Spinal cord (tissue), 10 donors: Measurements from ENCODE around the gene PARD3. TPM values are rescaled to one million over a fixed set of nuclear protein-coding genes. Genes with fewer than 3 reads are reported as not detected.

Experiments
- DNase-seq, 6 donors: peaks; one replicate each; pipeline versions ENCODE4 v3.0.0 to v3.0.0-alpha.2; 2013 to 2015; ENCODE audit warnings: low spot score in 6 of 6, low read depth in 4 of 6
- H3K27ac ChIP-seq: one replicate; pipeline ENCODE4 v1.5.1; 2013; ENCODE audit warnings: low read depth, low read length, control low read depth
- H3K27me3 ChIP-seq: one replicate; pipeline ENCODE4 v1.6.1; 2013; ENCODE audit warnings: low read length; ENCODE audit not compliant: control insufficient read depth, insufficient read depth
- H3K36me3 ChIP-seq: one replicate; pipeline ENCODE4 v1.6.1; 2013; ENCODE audit warnings: low read length; ENCODE audit not compliant: control insufficient read depth, insufficient read depth
- H3K4me1 ChIP-seq: one replicate; pipeline ENCODE4 v1.6.1; 2013; ENCODE audit warnings: low read length; ENCODE audit not compliant: control insufficient read depth, insufficient read depth
- H3K4me3 ChIP-seq: one replicate; pipeline ENCODE4 v1.5.1; 2013; ENCODE audit warnings: low read depth, low read length, control low read depth
- H3K9me3 ChIP-seq: one replicate; pipeline ENCODE4 v1.6.1; 2013; ENCODE audit warnings: low read length; ENCODE audit not compliant: control insufficient read depth, insufficient read depth
- WGBS: methylation state at CpG from one replicate; pipeline ENCODE4 v1.1.5; 2013; ENCODE audit warnings: missing lambda C conversion rate; ENCODE audit not compliant: insufficient coverage; 5-methylcytosine and 5-hydroxymethylcytosine counted together
- polyA plus RNA-seq, 2 donors: library from polyadenylated mRNA; unstranded; fragments of 120-200 nt; gene quantifications; one replicate each; pipeline ENCODE4 v1.2.1, GENCODE V29; 2013; ENCODE audit not compliant: insufficient read length in 2 of 2
- total RNA-seq, 2 donors: library from RNA; depleted of rRNA in 1 of 2; stranded (reverse); fragments of 120-200 nt in 1 of 2; fragments of >200 nt in 1 of 2; gene quantifications; one replicate each; pipeline versions ENCODE4 v1.2.3 to v1.2.4, GENCODE V29; 2013 to 2014
- donor health status: healthy.

The PARD3 gene
- total and polyA plus RNA-seq, 4 donors: 29.5 to 94.3 (median 47.1) TPM

DNA sequence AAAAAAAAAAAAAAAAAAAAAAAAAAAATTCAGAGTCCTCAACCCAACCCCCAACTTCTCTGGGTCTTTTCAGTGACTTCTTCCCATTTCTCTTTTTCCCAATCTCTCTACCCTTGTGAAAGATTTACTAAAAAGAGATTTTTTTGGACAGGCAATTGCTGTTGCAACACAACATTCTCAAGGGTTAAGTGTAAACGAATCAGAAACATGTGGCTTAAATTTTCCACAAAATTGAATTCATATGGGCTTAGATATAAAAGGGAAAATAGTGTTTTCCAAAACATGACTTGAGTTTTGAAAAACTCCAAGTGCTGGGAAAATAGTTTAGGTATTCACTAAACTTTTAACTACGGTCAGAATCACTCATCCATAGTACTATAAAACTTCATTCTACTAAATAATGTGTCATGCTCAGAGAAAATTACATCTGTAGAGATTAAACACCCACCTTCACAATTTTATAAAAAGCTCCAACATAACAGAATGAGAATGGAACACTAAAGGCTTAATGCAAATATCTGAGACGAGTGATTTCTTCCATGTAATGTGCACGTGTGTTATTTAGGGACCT lies 643.1 kb downstream of the PARD3 start:
- DNase-seq: no peak
- Histone ChIP-seq H3K27me3 (no peaks in the 10 kb centered on the region), H3K9me3 (no peaks in the 10 kb centered on the region), H3K4me3 (no peak overlapping the region), H3K27ac (no peak overlapping the region), H3K36me3 (no peaks in the 10 kb centered on the region), H3K4me1 (no peaks in the 10 kb centered on the region)
- WGBS: 100% methylated on average over 1 of the region's 4 CpGs

DNA sequence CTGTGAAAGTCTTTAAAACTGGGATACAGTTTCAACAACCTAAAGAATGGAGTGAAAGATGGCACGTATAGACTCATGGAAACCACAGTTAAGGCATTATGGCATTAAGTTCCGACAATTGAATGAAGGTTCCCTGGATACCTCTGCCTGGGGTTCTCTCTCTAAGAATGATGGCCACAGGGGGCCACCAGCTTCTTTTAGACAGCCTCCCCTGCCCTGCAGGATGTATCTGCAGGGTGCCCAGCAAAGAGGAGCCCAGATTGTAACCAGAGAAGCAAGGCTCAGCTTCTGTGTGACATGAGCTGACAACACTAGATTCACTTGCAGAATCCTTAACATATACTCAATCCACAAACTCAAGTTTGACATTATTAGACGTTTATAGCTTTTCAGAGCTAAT lies 645.4 kb downstream of the PARD3 start:
- H3K27ac ChIP-seq: no peak overlapping the region
- 90% methylated on average over 2 of the region's 3 CpGs for WGBS
- DNase-seq: no peak
- no peak overlapping the region for H3K4me3 ChIP-seq
- H3K27me3 ChIP-seq: no peaks in the 10 kb centered on the region
- H3K36me3 ChIP-seq: no peaks in the 10 kb centered on the region
- no peaks in the 10 kb centered on the region for H3K4me1 ChIP-seq
- no peaks in the 10 kb centered on the region for H3K9me3 ChIP-seq

DNA sequence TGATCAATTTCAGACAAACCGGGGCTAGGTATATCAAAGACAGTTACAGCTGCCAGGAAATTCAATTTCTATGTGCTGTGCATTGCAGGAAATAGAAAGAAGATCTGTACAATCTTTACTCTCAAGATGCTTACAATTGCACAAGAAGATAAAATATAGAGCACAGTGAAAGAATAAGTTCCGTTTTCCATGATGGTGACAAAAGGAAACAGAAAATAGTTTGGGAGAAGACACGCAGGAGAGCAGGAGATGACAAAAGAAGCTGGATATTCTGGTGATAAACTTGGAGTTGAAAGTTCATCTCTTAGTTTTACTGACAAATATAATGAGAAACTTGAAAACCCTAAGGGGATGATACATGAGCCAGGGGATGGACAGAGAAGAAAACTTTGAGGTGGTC lies 646.0 kb downstream of the PARD3 start:
- Histone ChIP-seq H3K36me3 (no peaks in the 10 kb centered on the region), H3K27ac (no peak overlapping the region), H3K4me1 (no peaks in the 10 kb centered on the region), H3K9me3 (no peaks in the 10 kb centered on the region), H3K4me3 (no peak overlapping the region), H3K27me3 (no peaks in the 10 kb centered on the region)
- DNase-seq: no peak
- WGBS: 76% methylated on average over 2 of the region's 3 CpGs

DNA sequence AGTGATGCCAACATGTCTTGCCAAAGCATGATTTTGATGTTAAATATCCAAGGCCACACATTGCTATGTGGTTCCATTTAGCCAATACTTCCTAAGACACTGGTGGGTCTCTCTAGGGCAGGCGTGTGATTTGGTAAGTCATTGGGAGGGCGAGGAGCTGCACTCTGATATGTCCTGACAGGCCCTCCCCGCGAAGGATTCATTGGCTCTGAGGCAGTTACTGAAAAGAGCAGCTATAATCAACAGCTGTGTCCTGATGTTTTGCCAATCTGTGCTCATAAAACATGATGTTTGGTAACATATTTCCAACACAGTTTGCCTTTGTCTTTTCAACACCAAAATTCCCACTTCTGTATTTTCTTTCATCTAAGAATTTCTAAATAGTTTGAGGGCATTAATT lies 646.7 kb downstream of the PARD3 start:
- WGBS: 62% methylated on average over 3 of the region's 4 CpGs
- no peak overlapping the region for H3K4me3 ChIP-seq
- no peaks in the 10 kb centered on the region for H3K4me1 ChIP-seq
- peak in 1 of 6 donors; percentile 64 for DNase-seq
- H3K27me3 ChIP-seq: no peaks in the 10 kb centered on the region
- no peak overlapping the region for H3K27ac ChIP-seq
- H3K36me3 ChIP-seq: no peaks in the 10 kb centered on the region
- H3K9me3 ChIP-seq: no peaks in the 10 kb centered on the region

DNA sequence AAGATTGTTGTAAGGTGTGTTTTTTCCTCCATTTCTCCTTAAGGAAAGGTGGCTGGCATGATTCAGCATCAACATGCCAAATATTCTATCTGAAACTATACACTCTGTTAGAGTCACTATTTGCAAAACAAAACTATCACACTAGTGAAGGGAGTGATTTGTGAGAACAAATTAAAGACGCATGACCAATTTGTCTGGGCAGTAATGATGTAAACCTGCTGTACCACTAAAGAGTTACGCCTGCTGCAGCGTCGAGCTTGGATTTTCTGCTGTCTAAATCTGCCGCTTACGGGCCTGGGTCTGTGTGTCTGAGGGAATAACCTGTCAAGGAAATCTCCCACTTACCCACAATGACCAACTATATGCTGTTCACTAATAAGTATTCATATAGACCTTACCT lies 648.3 kb downstream of the PARD3 start:
- H3K4me3 ChIP-seq: no peak overlapping the region
- H3K27me3 ChIP-seq: no peaks in the 10 kb centered on the region
- no peak overlapping the region for H3K27ac ChIP-seq
- H3K9me3 ChIP-seq: peaks cover 2% of the 10 kb centered on the region
- no peak for DNase-seq
- no CpG with 5 or more reads among the region's 6 CpGs for WGBS
- H3K4me1 ChIP-seq: no peaks in the 10 kb centered on the region
- H3K36me3 ChIP-seq: no peaks in the 10 kb centered on the region

DNA sequence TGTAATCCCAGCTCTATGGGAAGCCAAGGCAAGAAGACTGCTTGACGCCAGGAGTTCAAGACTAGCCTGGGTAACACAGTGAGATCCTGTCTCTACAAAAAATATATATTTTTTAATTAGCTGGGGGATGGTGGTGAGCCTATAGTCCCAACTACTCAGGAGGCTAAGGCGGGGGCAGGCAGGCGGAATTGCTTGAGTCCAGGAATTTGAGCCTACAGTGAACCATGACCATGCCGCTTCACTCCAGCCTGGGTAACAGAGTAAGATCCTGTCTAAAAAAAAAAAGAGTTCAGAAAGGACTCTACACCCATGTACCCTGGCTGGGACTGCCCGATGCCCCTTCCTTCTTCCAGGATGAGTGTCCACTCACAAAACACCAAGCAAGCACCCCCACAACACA lies 648.7 kb downstream of the PARD3 start:
- no CpG with 5 or more reads among the region's 5 CpGs for WGBS
- no peak overlapping the region for H3K27ac ChIP-seq
- no peak overlapping the region for H3K4me3 ChIP-seq

DNA sequence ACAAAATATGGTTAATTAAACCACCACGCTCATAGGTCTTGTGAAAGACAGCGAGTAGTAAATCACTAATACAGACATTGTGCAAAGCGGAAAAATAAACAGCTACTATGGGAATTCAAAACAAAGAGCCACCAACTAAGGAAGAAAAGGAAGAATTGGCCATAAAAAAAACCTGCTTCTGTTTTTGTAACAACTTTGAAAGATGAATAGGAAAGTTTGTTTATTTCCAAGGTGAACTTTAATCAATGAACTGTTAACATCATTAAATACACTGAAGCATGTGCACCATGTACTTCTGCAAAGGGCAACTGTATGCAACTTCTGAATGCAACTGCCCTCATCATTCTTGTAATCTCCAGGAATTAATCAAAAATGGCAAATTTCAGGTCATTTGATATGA lies 651.1 kb downstream of the PARD3 start:
- no peaks in the 10 kb centered on the region for H3K36me3 ChIP-seq
- DNase-seq: no peak
- H3K4me1 ChIP-seq: no peaks in the 10 kb centered on the region
- no peak overlapping the region for H3K4me3 ChIP-seq
- H3K9me3 ChIP-seq: peaks cover 2% of the 10 kb centered on the region
- no peaks in the 10 kb centered on the region for H3K27me3 ChIP-seq
- no CpG with 5 or more reads among the region's 3 CpGs for WGBS
- H3K27ac ChIP-seq: no peak overlapping the region

More for the DNA sequence above, 648.7 kb downstream of the PARD3 start:
- Histone ChIP-seq H3K27me3 (no peaks in the 10 kb centered on the region), H3K36me3 (no peaks in the 10 kb centered on the region), H3K9me3 (peaks cover 2% of the 10 kb centered on the region), H3K4me1 (no peaks in the 10 kb centered on the region)
- no peak for DNase-seq

DNA sequence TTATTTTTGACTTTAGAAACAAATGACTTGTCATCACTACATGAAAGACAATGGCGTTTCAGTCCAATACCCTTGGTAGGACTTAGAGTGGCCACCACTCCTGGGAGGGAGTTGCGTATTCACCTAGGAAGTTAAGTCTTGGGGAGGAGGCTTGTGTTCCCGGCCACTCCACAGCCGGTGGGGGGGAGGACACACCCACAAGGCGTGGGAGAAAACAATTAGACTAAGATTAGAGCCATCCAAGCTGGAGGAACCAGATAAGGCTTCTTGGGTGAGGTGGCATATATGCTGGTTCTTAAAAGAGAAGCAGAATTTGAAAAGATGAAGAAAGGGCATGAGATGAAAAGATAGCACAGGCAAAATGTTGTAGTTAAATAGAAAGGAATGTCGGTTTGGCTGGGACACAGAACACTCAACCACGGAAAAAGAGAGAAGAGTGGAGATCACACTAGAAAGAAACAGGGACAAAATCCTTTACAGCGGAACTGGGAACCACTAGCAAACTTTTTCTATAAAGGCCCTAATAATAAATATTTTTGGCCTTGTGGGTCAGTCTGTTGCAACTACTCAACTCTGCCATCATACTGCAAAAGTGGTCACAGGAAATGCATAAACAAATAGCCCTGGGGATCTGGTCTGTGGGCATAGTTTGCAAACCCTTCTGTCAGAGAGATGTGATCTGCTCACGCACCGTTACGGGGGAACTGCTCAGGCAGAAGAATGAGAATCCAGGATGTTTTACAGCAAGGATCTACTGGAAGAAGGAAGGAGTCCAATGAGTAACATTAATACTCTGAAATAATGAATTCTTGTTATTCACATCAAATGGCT lies 651.8 kb downstream of the PARD3 start:
- DNase-seq: no peak
- Histone ChIP-seq H3K9me3 (peaks cover 2% of the 10 kb centered on the region), H3K27me3 (no peaks in the 10 kb centered on the region), H3K36me3 (no peaks in the 10 kb centered on the region), H3K27ac (no peak overlapping the region), H3K4me1 (no peaks in the 10 kb centered on the region), H3K4me3 (no peak overlapping the region)
- WGBS: 42% methylated on average over 3 of the region's 11 CpGs

DNA sequence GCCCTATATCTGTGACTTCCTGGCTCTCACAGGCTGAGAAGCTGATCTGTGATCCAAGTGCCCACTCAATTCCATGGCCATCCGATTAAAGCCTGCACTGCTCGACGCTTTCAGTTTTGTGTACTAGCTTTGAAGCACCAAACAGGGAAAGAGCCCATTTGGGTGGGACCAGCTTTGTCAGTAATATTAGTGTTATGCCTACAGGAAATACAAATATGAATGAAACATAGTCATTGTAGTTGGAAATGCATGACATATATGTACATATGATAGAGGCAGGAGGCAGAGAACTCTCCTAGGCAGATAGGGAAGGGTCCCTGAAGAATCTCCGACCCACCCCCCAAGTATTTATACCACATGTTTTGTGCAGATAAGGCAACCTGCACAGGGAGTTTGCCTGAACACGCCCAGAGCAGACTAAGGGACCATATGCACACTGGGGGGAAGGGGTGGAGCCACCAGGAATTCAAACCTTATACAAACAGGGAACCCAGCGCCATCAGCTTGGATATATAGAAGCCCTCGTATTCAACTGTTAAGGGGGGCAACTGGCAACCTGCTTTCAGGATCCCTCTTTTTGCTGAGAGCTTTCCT lies 653.2 kb downstream of the PARD3 start:
- 98% methylated on average over 5 of the region's 7 CpGs for WGBS
- Histone ChIP-seq H3K4me3 (no peak overlapping the region), H3K27me3 (no peaks in the 10 kb centered on the region), H3K4me1 (no peaks in the 10 kb centered on the region), H3K9me3 (peaks cover 2% of the 10 kb centered on the region), H3K27ac (no peak overlapping the region), H3K36me3 (no peaks in the 10 kb centered on the region)
- no peak for DNase-seq

DNA sequence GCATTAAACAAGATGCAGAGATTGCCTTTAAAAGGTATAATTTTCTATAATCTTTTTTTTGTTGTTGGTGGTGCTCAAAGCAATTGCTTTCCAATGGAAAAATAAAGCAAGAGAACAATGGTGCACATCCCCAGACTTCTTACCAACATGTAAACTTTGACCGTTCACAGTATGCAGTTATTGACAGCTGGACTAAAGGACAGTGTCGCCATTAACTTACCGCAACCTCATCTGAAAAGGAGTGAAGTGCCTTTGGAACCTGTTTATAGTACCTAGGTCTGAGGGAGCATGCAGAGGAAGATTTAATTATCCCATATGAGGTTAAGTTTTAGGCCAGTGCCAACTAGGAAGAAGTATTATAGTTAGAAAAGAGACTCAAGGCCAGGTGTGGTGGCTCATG lies 654.5 kb downstream of the PARD3 start:
- Histone ChIP-seq H3K36me3 (no peaks in the 10 kb centered on the region), H3K9me3 (peaks cover 2% of the 10 kb centered on the region), H3K4me1 (no peaks in the 10 kb centered on the region), H3K4me3 (no peak overlapping the region), H3K27me3 (no peaks in the 10 kb centered on the region), H3K27ac (no peak overlapping the region)
- WGBS: 100% methylated on average over 2 of the region's 3 CpGs
- no peak for DNase-seq
